HL-60 (cell line): ENCODE results near the gene MYH11.

ENCODE experiments used
- CTCF ChIP-seq: IDR thresholded peaks from one replicate; pipeline ENCODE4 v1.5.1; 2011; ENCODE audit warnings: low read length, control low read depth, inconsistent platforms; ENCODE audit not compliant: insufficient read depth
- GABPA ChIP-seq: IDR thresholded peaks from 2 replicates; pipeline ENCODE4 v1.6.1; 2012; ENCODE audit warnings: low read depth
- POLR2AphosphoS5 ChIP-seq: IDR thresholded peaks from 2 replicates; pipeline ENCODE4 v1.6.1; 2012; ENCODE audit warnings: low read depth

DNA sequence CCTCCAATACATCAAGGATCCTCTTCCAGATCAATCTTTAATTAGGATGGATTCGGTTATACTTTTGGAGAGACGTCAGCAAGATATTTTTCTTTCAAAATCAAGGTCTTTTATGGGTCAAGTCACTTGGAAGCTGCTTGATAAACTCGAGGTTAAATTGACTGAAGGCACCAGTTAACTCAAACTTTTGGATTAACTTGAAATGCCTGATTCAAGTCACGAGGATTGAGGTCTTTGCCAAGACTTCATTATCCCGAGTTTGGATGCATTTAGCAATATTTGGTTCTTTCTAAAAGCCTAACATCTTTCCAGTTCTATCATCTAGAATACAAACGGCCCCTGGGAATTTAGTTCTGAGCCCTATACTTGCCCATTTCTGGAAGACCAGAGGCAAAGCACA lies 82.9 kb downstream of the MYH11 start:
- TF ChIP-seq CTCF (no peak), GABPA (no peak), POLR2AphosphoS5 (no peak)
